ENCODE measurements around the gene FPR3.

FPR3 gene

GRCh38 chr19:51788029-51788428 is 6.9 kb upstream of the FPR3 start:
- TF ChIP-seq FOXM1 (IDR thresholded peaks at IDR 0.05; ENCODE audit: borderline replicate concordance, low read depth) = no peak

GRCh38 chr19:51789061-51789795 is 5.7 kb upstream of the FPR3 start:
- no peak for TF ChIP-seq TCF12 (IDR thresholded peaks at IDR 0.05; ENCODE audit: low read depth)

- TF ChIP-seq NFIC (IDR thresholded peaks at IDR 0.05) = no peak
- no peak for TF ChIP-seq ZBTB7A (IDR thresholded peaks at IDR 0.05; ENCODE audit: low read depth)
- no peak for TF ChIP-seq RAD21 (IDR thresholded peaks at IDR 0.05; ENCODE audit: low read depth)
- no peak for TF ChIP-seq YY1 (IDR thresholded peaks at IDR 0.05; ENCODE audit: low read depth)
- no peak for TF ChIP-seq TCF12 (IDR thresholded peaks at IDR 0.05; ENCODE audit: low read depth)
- TF ChIP-seq CEBPB (IDR thresholded peaks at IDR 0.05) = no peak
These were observed 2.0 kb upstream of the FPR3 start for GRCh38 chr19:51792932-51793331.

- no peak for TF ChIP-seq ZBTB7A (IDR thresholded peaks at IDR 0.05; ENCODE audit: low read depth)
- no peak for TF ChIP-seq TCF12 (IDR thresholded peaks at IDR 0.05; ENCODE audit: low read depth)
These were observed 963 bp upstream of the FPR3 start for GRCh38 chr19:51793994-51794393.

GRCh38 chr19:51796195-51796679 is 1.3 kb downstream of the FPR3 start:
- TF ChIP-seq CEBPB (IDR thresholded peaks at IDR 0.05) = no peak
- TF ChIP-seq EGR1 (IDR thresholded peaks at IDR 0.05) = no peak
- no peak for TF ChIP-seq RAD21 (IDR thresholded peaks at IDR 0.05; ENCODE audit: low read depth)
- TF ChIP-seq CREB1 (IDR thresholded peaks at IDR 0.05; ENCODE audit: low read depth) = no peak
- no peak for TF ChIP-seq EP300 (IDR thresholded peaks at IDR 0.05; ENCODE audit: borderline replicate concordance)
- TF ChIP-seq NFIC (IDR thresholded peaks at IDR 0.05) = no peak
- TF ChIP-seq YY1 (IDR thresholded peaks at IDR 0.05; ENCODE audit: low read depth) = no peak
- TF ChIP-seq TEAD4 (IDR thresholded peaks at IDR 0.05) = no peak
- TF ChIP-seq USF1 (IDR thresholded peaks at IDR 0.05) = no peak
- no peak for TF ChIP-seq TAF1 (IDR thresholded peaks at IDR 0.05; ENCODE audit: low read depth)
- no peak for TF ChIP-seq ZBTB7A (IDR thresholded peaks at IDR 0.05; ENCODE audit: low read depth)
- no peak for TF ChIP-seq FOXM1 (IDR thresholded peaks at IDR 0.05; ENCODE audit: borderline replicate concordance, low read depth)
- no peak for TF ChIP-seq TCF12 (IDR thresholded peaks at IDR 0.05; ENCODE audit: low read depth)
- no peak for TF ChIP-seq REST (IDR thresholded peaks at IDR 0.05; ENCODE audit: low read depth)
- TF ChIP-seq MAX (IDR thresholded peaks at IDR 0.05) = no peak

GRCh38 chr19:51797480-51797879 is 2.5 kb downstream of the FPR3 start:
- TF ChIP-seq REST (IDR thresholded peaks at IDR 0.05; ENCODE audit: low read depth) (no peak), FOXM1 (IDR thresholded peaks at IDR 0.05; ENCODE audit: borderline replicate concordance, low read depth) (no peak), TEAD4 (IDR thresholded peaks at IDR 0.05) (no peak), EP300 (IDR thresholded peaks at IDR 0.05; ENCODE audit: borderline replicate concordance) (no peak), NFIC (IDR thresholded peaks at IDR 0.05) (no peak), TAF1 (IDR thresholded peaks at IDR 0.05; ENCODE audit: low read depth) (no peak), MAX (IDR thresholded peaks at IDR 0.05) (no peak), CEBPB (IDR thresholded peaks at IDR 0.05) (no peak), TCF12 (IDR thresholded peaks at IDR 0.05; ENCODE audit: low read depth) (no peak), EGR1 (IDR thresholded peaks at IDR 0.05) (no peak), RAD21 (IDR thresholded peaks at IDR 0.05; ENCODE audit: low read depth) (no peak), YY1 (IDR thresholded peaks at IDR 0.05; ENCODE audit: low read depth) (no peak), USF1 (IDR thresholded peaks at IDR 0.05) (no peak), ZBTB7A (IDR thresholded peaks at IDR 0.05; ENCODE audit: low read depth) (no peak), CREB1 (IDR thresholded peaks at IDR 0.05; ENCODE audit: low read depth) (no peak)

Data from Ishikawa (cell line).